Activated naive CD4-positive, alpha-beta T cell treated with anti-CD3 and anti-CD28 coated beads for 36 hours (primary cell): ENCODE results near the gene IL17C. TPM values are rescaled to one million over a fixed set of nuclear protein-coding genes. Genes with fewer than 3 reads are reported as not detected.
A peak's percentile ranks its signal among the peaks of the same experiment; 100 is the strongest.

Experiments
- CTCF ChIA-PET: fragments of 350-600 bp; sonication (Branson Sonifier 250); formaldehyde crosslinking; loops from one replicate; lab custom pipeline; 2021; ENCODE audit warnings: antibody characterized with exemption; lab: Charles Lee
- DNase-seq: peaks from one replicate; pipeline ENCODE4 v3.0.0-alpha.2; 2020
- H3K27ac Mint-ChIP-seq: one replicate; pipeline ENCODE4 v1.8.0; 2021; ENCODE audit warnings: mild to moderate bottlenecking, mixed read lengths
- H3K27me3 Mint-ChIP-seq: one replicate; pipeline ENCODE4 v1.8.0; 2021; ENCODE audit warnings: low read depth, mixed read lengths
- H3K36me3 Mint-ChIP-seq: one replicate; pipeline ENCODE4 v1.8.0; 2021; ENCODE audit warnings: low read depth, mixed read lengths
- H3K4me1 Mint-ChIP-seq: one replicate; pipeline ENCODE4 v1.8.0; 2021; ENCODE audit warnings: low read depth, mixed read lengths
- H3K4me3 Mint-ChIP-seq: one replicate; pipeline ENCODE4 v1.8.0; 2021; ENCODE audit warnings: mild to moderate bottlenecking, moderate library complexity, mixed read lengths
- H3K9me3 Mint-ChIP-seq: one replicate; pipeline ENCODE4 v1.8.0; 2021; ENCODE audit warnings: mixed read lengths
- intact Hi-C: fragments of 100-400 bp; cut with micrococcal nuclease; formaldehyde crosslinking; loops from one replicate; pipeline ENCODE4 v1.15.1; 2023
- total RNA-seq, 2 experiments: library from RNA; stranded (reverse); gene quantifications; one replicate each; pipeline ENCODE4 v1.2.3, GENCODE V29; 2021

IL17C gene
- total RNA-seq, 2 experiments from 2014 or later = not detected

DNA sequence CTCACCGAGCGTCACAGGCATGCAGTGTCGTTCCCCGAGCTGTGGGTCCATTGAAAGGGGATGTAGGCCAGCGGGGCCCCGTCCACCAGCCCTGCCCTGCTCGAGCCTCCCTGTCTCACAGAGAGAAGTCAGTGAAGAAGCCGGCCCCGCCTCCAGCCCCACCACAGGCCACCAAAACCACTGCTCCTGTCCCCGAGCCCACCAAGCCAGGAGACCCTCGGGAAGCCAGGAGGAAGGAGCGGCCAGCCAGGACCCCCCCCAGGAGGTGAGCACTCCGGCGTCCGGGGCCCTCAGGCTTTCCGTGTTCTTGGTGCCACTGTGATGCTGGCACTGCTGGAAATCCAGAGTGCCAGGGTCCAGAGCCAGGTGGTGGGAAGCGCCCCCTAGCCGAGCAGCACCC lies 13.9 kb upstream of the IL17C start:
- H3K9me3 Mint-ChIP-seq = no peaks in the 10 kb centered on the region
- intact Hi-C loops = no loop called here
- no peak for DNase-seq
- no peak overlapping the region for H3K4me3 Mint-ChIP-seq
- CTCF ChIA-PET = no interaction called here
- peaks cover 20% of the 10 kb centered on the region for H3K36me3 Mint-ChIP-seq
- peaks cover 5% of the 10 kb centered on the region for H3K4me1 Mint-ChIP-seq
- H3K27ac Mint-ChIP-seq = no peak overlapping the region
- no peaks in the 10 kb centered on the region for H3K27me3 Mint-ChIP-seq

DNA sequence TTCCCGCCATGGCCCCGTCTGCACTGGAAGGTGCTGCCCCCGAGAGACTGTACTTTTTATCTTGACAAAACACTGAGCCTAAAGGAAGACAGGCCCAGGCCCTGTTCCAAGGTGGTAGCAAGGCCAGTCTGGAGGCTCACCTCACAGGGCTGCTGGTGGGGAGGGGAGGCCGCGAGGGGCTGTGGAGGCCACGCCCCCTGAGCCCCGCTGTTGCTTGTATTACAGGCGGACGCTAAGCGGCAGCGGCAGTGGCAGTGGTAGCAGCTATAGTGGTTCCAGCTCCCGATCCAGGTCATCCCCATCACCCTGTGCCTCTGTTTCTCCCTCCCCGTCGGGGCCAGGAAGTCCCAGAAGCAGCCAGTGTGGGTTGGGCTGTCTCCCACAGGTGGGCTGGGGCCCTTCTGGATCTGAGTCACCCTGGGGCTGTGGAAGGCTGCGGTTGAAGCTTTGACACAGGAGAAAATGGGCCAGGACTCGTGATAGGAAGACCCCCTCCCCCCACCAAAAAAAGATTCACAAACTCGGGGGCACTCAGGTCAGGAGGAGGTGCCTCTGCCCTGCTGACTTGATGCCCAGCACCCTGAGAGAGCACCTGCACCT lies 13.3 kb upstream of the IL17C start:
- no peaks in the 10 kb centered on the region for H3K27me3 Mint-ChIP-seq
- no peak for DNase-seq
- H3K4me1 Mint-ChIP-seq = no peaks in the 10 kb centered on the region
- H3K36me3 Mint-ChIP-seq = peaks cover 20% of the 10 kb centered on the region
- intact Hi-C loops = no loop called here
- CTCF ChIA-PET = no interaction called here
- no peak overlapping the region for H3K27ac Mint-ChIP-seq
- no peaks in the 10 kb centered on the region for H3K9me3 Mint-ChIP-seq
- no peak overlapping the region for H3K4me3 Mint-ChIP-seq

DNA sequence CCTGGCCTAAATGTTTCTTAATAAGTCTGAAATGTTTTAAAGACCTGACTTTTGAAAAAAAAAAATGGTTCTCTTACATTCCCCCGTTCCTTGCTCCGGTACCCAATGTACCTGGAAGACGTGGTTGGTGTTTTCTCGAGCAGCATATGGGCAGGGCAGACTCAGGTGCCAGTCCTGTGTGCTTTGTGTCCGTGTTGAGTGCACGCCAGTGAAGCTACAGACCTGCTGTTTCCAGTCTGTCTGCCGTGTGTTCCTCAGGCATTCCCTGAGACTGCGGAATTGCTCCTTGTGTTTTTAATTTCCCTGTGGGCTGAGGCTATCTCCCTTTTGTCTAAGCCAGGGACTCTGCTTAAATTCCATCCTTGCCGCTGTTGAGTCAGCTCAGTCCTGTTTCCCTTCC lies 11.7 kb upstream of the IL17C start:
- Mint-ChIP-seq H3K27me3 (no peaks in the 10 kb centered on the region), H3K36me3 (peaks cover 24% of the 10 kb centered on the region), H3K9me3 (no peaks in the 10 kb centered on the region), H3K4me1 (no peaks in the 10 kb centered on the region), H3K27ac (no peak overlapping the region), H3K4me3 (no peak overlapping the region)
- intact Hi-C loops = no loop called here
- no peak for DNase-seq
- CTCF ChIA-PET = interaction anchor here (0.6 kb wide), 1 partner anchor 1313 kb away, joined by 5 read pairs; no protein-coding TSS in a partner anchor

DNA sequence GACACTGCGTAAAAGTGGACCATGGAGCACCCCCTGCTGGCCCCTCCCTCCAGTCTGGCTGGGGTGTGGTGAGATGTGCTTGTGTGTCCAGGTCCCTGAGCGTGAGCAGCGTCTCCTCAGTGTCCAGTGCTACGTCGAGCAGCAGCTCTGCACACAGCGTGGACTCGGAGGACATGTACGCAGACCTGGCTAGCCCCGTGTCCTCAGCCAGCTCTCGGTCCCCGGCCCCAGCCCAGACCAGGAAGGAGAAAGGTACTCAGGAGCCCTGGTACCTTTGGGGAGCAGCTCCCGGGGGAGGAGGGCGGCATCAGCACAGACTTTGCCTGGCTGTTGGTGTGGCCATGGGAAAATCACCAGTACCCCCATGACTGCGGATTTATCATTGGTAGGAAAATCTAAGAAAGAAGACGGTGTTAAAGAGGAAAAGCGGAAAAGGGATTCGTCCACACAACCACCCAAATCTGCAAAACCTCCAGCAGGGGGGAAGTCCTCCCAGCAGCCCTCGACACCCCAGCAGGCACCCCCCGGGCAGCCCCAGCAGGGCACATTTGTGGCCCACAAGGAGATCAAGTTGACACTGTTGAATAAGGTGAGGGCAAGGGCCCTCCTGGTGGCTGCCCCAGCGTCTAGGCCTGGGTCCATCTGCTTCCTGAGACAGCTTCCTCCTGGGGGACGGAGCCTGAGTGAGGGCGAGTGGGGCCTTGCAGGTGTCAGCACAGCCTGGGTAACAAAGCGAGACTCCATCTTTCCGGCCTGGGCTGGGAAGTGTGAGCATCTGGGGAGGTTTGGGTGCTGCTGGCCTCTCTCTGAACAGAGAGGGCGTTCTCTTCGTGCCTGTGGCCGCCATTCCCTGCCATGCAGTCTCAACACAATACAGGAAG lies 10.6 kb upstream of the IL17C start:
- Mint-ChIP-seq H3K4me1 (no peaks in the 10 kb centered on the region), H3K36me3 (peaks cover 23% of the 10 kb centered on the region), H3K4me3 (no peak overlapping the region), H3K9me3 (no peaks in the 10 kb centered on the region), H3K27ac (no peak overlapping the region), H3K27me3 (no peaks in the 10 kb centered on the region)
- CTCF ChIA-PET = no interaction called here
- DNase-seq = no peak
- intact Hi-C loops = no loop called here

DNA sequence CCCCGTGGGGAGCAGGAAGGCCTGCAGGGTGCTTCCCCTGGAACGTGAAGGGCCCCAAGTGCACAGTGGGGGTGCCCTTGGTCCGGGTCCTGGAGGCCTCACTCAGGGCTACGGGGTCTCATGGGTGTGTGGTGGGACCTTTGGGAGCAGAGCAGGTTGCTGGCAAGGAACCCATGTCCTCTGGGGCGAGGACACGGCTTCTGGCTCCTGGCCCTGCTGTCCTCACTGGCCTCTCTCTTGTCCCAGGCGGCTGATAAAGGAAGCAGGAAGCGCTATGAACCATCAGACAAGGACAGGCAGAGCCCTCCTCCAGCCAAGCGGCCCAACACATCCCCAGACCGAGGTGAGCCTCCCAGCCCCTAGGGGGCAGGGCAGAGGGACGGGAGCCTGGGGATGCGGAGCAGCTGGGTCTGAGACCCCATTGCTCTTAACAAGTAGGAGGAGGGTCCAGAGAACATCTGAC lies 9.8 kb upstream of the IL17C start:
- CTCF ChIA-PET = no interaction called here
- intact Hi-C loops = no loop called here
- Mint-ChIP-seq H3K4me1 (peaks cover 5% of the 10 kb centered on the region), H3K27me3 (no peaks in the 10 kb centered on the region), H3K36me3 (peaks cover 17% of the 10 kb centered on the region), H3K9me3 (no peaks in the 10 kb centered on the region), H3K27ac (no peak overlapping the region), H3K4me3 (no peak overlapping the region)
- no peak for DNase-seq

DNA sequence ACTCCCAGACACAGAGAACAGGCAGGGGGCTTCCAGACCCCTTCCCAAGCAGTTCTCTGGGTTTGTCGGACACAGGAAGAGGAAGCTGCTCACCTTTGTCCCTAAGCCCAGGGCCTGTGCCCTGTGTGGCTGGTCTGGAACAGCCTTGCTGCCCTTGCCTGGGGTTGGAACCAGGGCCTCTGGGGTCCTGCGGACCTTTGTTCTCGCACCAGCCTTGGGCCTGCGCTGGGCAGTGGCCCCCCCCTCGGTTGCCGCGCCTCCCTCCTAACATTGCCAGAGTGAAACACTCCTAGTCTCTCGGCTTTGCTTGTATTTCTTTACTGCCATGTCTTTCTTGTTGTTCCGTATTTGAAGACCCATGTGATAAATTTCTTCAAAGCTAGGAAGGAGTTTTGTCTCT lies 8.5 kb upstream of the IL17C start:
- Mint-ChIP-seq H3K4me3 (no peak overlapping the region), H3K36me3 (peaks cover 14% of the 10 kb centered on the region), H3K27me3 (no peaks in the 10 kb centered on the region), H3K4me1 (peaks cover 13% of the 10 kb centered on the region), H3K9me3 (no peaks in the 10 kb centered on the region), H3K27ac (no peak overlapping the region)
- intact Hi-C loops = no loop called here
- no peak for DNase-seq
- CTCF ChIA-PET = no interaction called here

DNA sequence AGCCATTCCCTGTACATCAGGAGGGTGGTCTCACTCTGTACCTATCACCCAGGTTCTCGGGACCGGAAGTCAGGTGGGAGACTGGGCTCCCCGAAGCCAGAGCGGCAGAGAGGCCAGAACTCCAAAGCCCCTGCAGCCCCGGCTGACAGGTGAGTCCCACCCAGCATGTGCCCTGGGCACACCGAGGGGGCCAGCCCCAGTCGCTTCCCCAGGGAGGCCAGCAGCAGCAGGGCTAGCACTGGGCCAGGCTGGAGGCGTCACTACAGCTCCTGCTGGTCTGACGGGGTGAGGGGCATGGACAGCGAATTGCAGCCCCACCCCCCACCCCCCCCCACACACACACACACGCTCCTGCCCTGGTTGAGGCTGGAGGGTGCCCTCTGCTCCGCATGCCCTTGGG lies 7.9 kb upstream of the IL17C start:
- intact Hi-C loops = no loop called here
- Mint-ChIP-seq H3K4me3 (no peak overlapping the region), H3K36me3 (peaks cover 14% of the 10 kb centered on the region), H3K27me3 (peaks cover 3% of the 10 kb centered on the region), H3K9me3 (no peaks in the 10 kb centered on the region), H3K4me1 (peaks cover 19% of the 10 kb centered on the region), H3K27ac (no peak overlapping the region)
- DNase-seq = no peak
- CTCF ChIA-PET = no interaction called here

DNA sequence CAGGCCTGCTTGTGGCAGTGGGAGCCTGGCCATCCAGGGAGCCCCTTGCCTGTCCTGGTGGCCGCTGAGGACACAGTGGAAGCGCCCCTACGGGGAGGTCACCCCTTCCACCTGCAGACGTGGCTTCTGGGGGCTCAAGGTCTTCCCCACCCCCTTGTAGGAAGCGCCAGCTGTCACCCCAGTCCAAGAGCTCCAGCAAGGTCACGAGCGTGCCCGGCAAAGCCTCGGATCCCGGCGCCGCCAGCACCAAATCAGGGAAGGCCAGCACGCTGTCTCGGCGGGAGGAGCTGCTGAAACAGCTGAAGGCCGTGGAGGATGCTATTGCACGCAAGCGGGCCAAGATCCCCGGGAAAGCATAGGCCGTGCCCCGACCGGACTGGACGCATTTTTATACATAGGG lies 7.4 kb upstream of the IL17C start:
- intact Hi-C loops = no loop called here
- peaks cover 14% of the 10 kb centered on the region for H3K36me3 Mint-ChIP-seq
- no peaks in the 10 kb centered on the region for H3K9me3 Mint-ChIP-seq
- peaks cover 19% of the 10 kb centered on the region for H3K4me1 Mint-ChIP-seq
- H3K27ac Mint-ChIP-seq = no peak overlapping the region
- no peak for DNase-seq
- CTCF ChIA-PET = no interaction called here
- peaks cover 3% of the 10 kb centered on the region for H3K27me3 Mint-ChIP-seq
- H3K4me3 Mint-ChIP-seq = no peak overlapping the region

DNA sequence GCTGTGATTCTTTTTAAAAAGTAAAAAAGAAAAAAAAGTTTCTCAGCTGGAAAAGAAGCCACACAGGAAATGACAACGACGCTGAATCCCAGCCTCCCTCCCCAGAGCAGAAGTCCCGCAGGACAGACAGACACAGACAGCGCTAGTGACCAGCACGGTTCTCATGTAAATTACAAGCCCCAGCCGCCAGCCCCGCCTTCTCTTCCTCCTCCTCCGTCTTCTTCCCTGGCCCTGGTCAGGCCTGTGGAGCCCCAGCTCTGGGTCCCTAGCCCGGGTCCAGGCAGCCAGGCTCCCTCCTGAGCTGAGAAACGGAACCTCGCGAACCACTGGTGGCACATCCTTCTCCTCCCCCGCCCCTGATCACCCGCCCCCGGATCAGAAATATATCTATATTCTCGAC lies 7.0 kb upstream of the IL17C start:
- Mint-ChIP-seq H3K36me3 (peaks cover 14% of the 10 kb centered on the region), H3K9me3 (no peaks in the 10 kb centered on the region), H3K27me3 (peaks cover 5% of the 10 kb centered on the region), H3K27ac (no peak overlapping the region), H3K4me3 (no peak overlapping the region), H3K4me1 (peaks cover 22% of the 10 kb centered on the region)
- no peak for DNase-seq
- CTCF ChIA-PET = no interaction called here
- intact Hi-C loops = no loop called here

DNA sequence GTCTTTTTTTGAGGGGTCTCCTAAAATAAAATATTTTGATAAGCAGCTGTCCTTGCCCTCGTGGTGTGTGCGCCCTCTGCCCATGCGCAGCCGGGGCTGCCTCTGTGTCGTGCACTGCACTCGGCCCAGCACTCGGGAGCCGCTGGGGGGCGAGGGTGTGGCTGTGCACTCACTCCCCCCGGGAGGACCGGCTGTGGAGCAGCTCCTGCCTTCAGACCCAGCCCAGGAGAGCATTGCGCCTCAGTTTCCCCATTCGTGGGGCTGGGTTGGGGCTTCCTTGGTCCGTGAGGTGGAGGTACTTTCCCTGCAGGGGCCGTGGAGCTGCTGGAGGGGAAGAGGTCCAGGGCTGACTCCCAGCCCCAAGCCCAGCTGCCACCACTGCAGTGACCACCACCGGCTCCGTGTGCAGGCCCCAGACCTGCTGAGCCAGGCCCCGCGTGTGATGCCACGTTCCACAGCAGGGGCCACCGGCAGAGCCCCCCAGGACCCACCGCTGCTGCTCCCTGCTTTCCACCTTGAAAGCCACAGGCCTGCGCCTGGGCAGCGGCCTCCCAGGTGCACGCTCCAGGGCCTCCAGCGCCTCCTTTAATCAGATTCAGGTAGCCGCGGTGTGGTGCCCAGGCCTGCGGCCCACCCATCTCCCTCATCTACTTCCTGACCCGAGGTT lies 6.3 kb upstream of the IL17C start:
- Mint-ChIP-seq H3K4me1 (peaks cover 24% of the 10 kb centered on the region), H3K9me3 (peaks cover under 1% of the 10 kb centered on the region), H3K4me3 (no peak overlapping the region), H3K27ac (no peak overlapping the region), H3K27me3 (peaks cover 8% of the 10 kb centered on the region), H3K36me3 (peaks cover 9% of the 10 kb centered on the region)
- intact Hi-C loops = no loop called here
- no peak for DNase-seq
- CTCF ChIA-PET = interaction anchor here (1.1 kb wide), 1 partner anchor 194 kb away, joined by 3 read pairs; no protein-coding TSS in a partner anchor

DNA sequence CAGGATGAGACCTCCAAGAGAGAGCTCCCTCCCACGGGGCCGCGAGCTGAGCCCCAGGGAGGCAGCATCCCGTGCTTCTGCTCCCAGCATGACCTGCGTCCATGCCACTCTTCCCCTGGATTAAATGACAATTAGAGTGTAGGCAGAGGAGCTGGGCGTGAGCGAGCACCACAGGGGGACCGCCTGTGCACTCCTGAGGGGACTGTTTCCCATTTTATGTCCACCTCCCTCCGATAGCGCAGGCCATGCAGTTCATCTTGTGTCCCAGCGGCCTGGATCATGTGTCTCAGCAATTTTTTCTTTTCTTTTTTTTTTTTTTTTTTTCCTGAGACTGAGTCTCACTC lies 5.8 kb upstream of the IL17C start:
- CTCF ChIA-PET = interaction anchor here (1.1 kb wide), 1 partner anchor 195 kb away, joined by 3 read pairs; no protein-coding TSS in a partner anchor
- Mint-ChIP-seq H3K27ac (no peak overlapping the region), H3K27me3 (peaks cover 12% of the 10 kb centered on the region), H3K36me3 (peaks cover 8% of the 10 kb centered on the region), H3K4me1 (peaks cover 28% of the 10 kb centered on the region), H3K4me3 (no peak overlapping the region), H3K9me3 (peaks cover 2% of the 10 kb centered on the region)
- intact Hi-C loops = no loop called here
- no peak for DNase-seq

DNA sequence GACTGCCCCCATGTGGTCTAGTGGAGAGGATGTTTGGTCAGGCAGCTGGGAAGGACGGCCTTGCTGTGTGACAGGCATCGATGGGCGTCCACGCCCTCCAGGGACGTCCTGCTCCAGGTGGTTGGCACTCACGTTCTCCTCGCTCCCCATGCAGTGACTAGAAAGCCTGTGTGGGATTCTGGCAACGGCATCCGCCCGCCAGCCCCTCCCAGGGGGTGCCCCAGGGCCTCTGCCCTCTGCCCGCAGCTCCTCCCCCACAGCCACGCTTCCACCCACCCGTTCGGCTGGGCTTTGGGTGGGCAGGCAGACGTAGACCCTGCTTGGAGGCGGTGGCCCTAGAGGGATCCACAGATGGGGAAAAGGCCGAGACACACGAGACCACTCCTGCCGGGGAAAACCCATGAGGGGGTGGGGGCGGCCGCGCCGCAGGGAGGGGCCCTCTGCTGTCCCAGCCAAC lies 4.7 kb upstream of the IL17C start:
- H3K36me3 Mint-ChIP-seq = peaks cover 7% of the 10 kb centered on the region
- H3K27ac Mint-ChIP-seq = no peak overlapping the region
- peaks cover 39% of the 10 kb centered on the region for H3K4me1 Mint-ChIP-seq
- H3K9me3 Mint-ChIP-seq = peaks cover 2% of the 10 kb centered on the region
- intact Hi-C loops = loop anchor here (2.0 kb wide), 1 partner anchor 17 kb away; the partner anchor contains the start of gene CYBA
- H3K27me3 Mint-ChIP-seq = peaks cover 19% of the 10 kb centered on the region
- CTCF ChIA-PET = interaction anchor here (0.9 to 1.2 kb wide), 2 partner anchors 63 to 104 kb away, joined by 3 read pairs; partner anchors contain the start of gene ZC3H18
- H3K4me3 Mint-ChIP-seq = peak overlapping the region; percentile 52
- DNase-seq = peak; percentile 59
